IPS-20b (cell line): ENCODE measurements around the gene DLG2.
"Not testable (repeated sequence)": the region's sequence is repeated elsewhere in the genome, so short reads cannot be mapped to it uniquely, and the experiment has no call there.

ENCODE experiments used
- H3K27ac ChIP-seq: one replicate; pipeline ENCODE4 v1.5.1; 2013; ENCODE audit warnings: low read length
- H3K27me3 ChIP-seq: 2 replicates; pipeline ENCODE4 v1.6.1; 2013; ENCODE audit warnings: mild to moderate bottlenecking, low read length, inconsistent platforms; ENCODE audit not compliant: insufficient read depth
- H3K36me3 ChIP-seq: 2 replicates; pipeline ENCODE4 v1.6.1; 2013; ENCODE audit warnings: low read depth, mild to moderate bottlenecking, inconsistent platforms, low read length, moderate library complexity; ENCODE audit not compliant: insufficient read depth
- H3K4me1 ChIP-seq: 2 replicates; pipeline ENCODE4 v1.6.1; 2013; ENCODE audit warnings: mild to moderate bottlenecking, control low read depth, inconsistent platforms, low read length, moderate library complexity; ENCODE audit not compliant: insufficient read depth
- H3K4me3 ChIP-seq: 2 replicates; pipeline ENCODE4 v1.5.1; 2013; ENCODE audit warnings: mild to moderate bottlenecking, low read length, inconsistent platforms
- H3K9ac ChIP-seq: 2 replicates; pipeline ENCODE4 v1.6.1; 2013; ENCODE audit warnings: low read depth, mild to moderate bottlenecking, inconsistent platforms, low read length, moderate library complexity
- H3K9me3 ChIP-seq: 2 replicates; pipeline ENCODE4 v1.6.1; 2013; ENCODE audit warnings: mild to moderate bottlenecking, low read depth, low read length, inconsistent platforms; ENCODE audit not compliant: insufficient read depth

DLG2 gene

DNA sequence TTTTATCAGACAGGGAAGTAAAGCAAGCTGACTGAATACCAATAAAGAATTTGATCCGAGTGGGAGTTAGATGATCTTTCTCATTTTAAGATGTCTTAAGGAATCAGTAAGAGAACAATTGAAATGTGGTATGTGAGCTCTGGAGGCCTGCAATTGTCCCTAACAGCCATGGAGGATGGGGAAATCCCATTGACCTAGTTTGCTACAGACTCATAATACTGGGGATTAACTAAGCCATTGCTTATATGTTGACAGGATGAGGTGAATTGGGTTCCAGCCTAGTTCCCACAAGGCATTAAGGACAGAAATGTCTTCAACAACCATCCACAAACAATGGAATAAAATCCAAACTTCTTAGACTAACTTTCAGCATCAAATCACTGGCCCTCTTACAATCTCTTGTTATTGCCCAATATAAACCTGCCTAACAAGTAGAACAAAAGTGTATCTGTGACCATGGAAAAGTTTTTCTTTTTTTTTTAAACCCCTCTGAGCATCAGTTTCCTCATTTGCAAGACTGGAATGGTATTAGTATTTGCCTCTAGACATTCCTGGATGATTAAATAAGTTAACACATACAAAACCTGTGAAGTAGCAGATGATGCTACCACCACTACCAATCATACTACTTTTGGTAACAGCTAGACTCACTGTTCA is 773.2 kb downstream of the DLG2 start:
- H3K4me1 ChIP-seq = no peaks in the 10 kb centered on the region
- H3K9ac ChIP-seq = no peak overlapping the region
- no peak overlapping the region for H3K4me3 ChIP-seq
- H3K27me3 ChIP-seq = no peaks in the 10 kb centered on the region
- no peaks in the 10 kb centered on the region for H3K36me3 ChIP-seq
- no peaks in the 10 kb centered on the region for H3K9me3 ChIP-seq
- no peak overlapping the region for H3K27ac ChIP-seq

- Histone ChIP-seq H3K27ac (no peak overlapping the region), H3K27me3 (no peaks in the 10 kb centered on the region), H3K9me3 (no peaks in the 10 kb centered on the region), H3K36me3 (no peaks in the 10 kb centered on the region), H3K4me1 (no peaks in the 10 kb centered on the region), H3K4me3 (no peak overlapping the region), H3K9ac (no peak overlapping the region)
Measured at GRCh38 chr11:84847842-84848241, 779.3 kb downstream of the DLG2 start.

GRCh38 chr11:84840201-84840600 is 786.9 kb downstream of the DLG2 start:
- not testable (repeated sequence) for H3K27ac ChIP-seq, H3K4me1 ChIP-seq, H3K36me3 ChIP-seq, H3K9ac ChIP-seq, H3K4me3 ChIP-seq, H3K27me3 ChIP-seq, H3K9me3 ChIP-seq

DNA sequence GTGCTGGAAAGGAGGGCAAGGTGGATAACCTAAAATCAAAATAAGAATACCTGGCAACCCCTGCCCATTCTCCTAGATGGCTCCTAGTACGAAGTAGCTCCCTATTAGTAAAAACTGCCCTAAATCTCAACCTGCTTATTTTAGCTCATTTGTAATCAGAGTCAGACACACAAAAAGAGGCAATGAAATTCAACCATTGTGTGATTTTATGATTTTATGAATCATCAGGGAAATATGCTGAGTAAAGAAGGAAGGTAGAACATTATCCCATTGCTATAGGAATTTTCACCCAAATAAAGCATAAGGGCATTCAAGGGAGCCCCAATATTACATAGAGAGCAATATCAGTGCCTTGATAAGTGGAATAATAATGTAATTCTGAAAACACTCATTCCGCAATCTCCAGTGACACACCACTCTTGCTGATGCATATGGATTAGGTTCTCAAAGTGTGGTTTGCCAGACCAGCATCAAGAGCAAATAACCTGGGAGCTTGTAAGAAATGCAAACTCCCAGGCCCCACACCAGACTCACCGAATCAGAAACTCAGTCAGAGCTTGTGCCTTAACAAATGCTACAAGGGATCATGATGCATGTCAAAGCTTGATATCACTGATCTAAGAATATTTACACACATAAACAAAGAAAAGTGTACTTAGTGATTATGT is 789.6 kb downstream of the DLG2 start:
- Histone ChIP-seq H3K4me1 (no peaks in the 10 kb centered on the region), H3K9me3 (no peaks in the 10 kb centered on the region), H3K36me3 (no peaks in the 10 kb centered on the region), H3K27me3 (no peaks in the 10 kb centered on the region), H3K27ac (no peak overlapping the region), H3K4me3 (no peak overlapping the region), H3K9ac (no peak overlapping the region)

DNA sequence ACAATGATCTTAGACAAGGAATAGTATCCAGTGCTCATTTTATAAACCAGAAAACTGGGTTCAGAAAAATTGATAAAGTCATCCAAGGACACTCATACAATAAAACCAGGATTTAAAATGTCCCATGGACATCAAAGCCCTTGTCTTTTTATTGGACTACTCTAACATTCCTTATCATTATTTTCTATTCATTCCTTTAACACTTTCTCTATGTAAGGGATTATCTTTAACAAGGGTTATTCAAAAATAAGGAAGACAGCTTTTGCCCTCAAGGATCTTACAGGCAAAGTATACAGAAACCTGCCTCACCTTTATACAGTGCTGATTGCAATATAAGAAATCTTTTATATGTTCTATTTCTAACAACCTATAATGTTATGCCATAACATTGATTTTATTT is 790.8 kb downstream of the DLG2 start:
- no peaks in the 10 kb centered on the region for H3K9me3 ChIP-seq
- H3K36me3 ChIP-seq = no peaks in the 10 kb centered on the region
- no peaks in the 10 kb centered on the region for H3K27me3 ChIP-seq
- no peak overlapping the region for H3K4me3 ChIP-seq
- H3K9ac ChIP-seq = no peak overlapping the region
- no peak overlapping the region for H3K27ac ChIP-seq
- no peaks in the 10 kb centered on the region for H3K4me1 ChIP-seq

DNA sequence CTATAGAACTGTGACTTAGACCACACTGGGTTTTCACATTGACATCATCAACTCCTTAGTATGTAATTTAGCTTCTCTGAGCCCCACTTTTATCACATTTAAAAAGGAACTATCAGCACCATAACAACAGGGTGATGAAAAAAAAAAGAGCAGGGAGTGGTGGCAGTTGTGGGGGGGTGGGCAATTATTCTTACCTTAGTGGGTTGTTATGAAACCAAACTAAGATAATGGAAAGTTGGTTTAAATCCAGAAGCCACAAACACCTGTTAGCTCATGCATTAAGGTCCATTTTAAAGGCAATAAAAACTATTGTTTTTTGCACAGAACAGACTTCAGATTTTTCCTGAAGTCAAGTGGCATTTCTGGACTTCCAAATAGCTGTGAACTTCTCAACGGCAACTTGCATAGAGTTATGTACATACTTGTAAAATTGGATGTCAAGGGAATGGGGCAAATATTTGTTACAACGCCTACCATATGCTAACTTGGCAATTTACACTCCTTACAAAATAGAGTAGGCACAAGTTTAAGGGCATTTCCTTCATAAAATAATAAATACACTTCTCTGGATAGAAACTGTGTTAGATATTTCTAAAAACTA is 793.6 kb downstream of the DLG2 start:
- Histone ChIP-seq H3K9ac (no peak overlapping the region), H3K9me3 (no peaks in the 10 kb centered on the region), H3K4me1 (no peaks in the 10 kb centered on the region), H3K27me3 (no peaks in the 10 kb centered on the region), H3K36me3 (no peaks in the 10 kb centered on the region), H3K27ac (no peak overlapping the region), H3K4me3 (no peak overlapping the region)

GRCh38 chr11:84830372-84830771 is 796.8 kb downstream of the DLG2 start:
- Histone ChIP-seq H3K27ac (no peak overlapping the region), H3K9me3 (no peaks in the 10 kb centered on the region), H3K36me3 (no peaks in the 10 kb centered on the region), H3K9ac (no peak overlapping the region), H3K4me1 (no peaks in the 10 kb centered on the region), H3K27me3 (no peaks in the 10 kb centered on the region), H3K4me3 (no peak overlapping the region)

DNA sequence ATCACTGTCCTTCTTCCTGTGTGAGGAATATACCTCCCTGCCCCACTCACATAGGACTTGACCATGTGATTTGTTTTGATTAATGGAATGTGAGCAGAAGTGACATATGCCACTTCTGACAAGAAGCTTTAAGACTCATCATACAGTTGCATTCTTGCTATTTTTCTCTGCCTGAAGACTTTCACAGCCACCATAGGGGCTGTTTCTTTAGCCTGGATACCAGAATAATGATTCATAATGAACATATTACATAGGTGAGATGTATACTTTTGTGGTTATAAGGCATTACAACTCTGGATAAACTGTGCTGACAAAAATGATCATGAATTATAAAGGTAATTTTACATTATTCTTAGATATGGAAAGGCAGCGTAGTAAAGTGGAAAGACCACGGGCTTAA is 798.0 kb downstream of the DLG2 start:
- Histone ChIP-seq H3K9me3 (no peaks in the 10 kb centered on the region), H3K36me3 (no peaks in the 10 kb centered on the region), H3K4me3 (no peak overlapping the region), H3K27me3 (no peaks in the 10 kb centered on the region), H3K9ac (no peak overlapping the region), H3K4me1 (no peaks in the 10 kb centered on the region), H3K27ac (no peak overlapping the region)

GRCh38 chr11:84828616-84829015 is 798.5 kb downstream of the DLG2 start:
- H3K9me3 ChIP-seq = no peaks in the 10 kb centered on the region
- H3K36me3 ChIP-seq = no peaks in the 10 kb centered on the region
- H3K27me3 ChIP-seq = no peaks in the 10 kb centered on the region
- no peak overlapping the region for H3K4me3 ChIP-seq
- no peak overlapping the region for H3K27ac ChIP-seq
- no peak overlapping the region for H3K9ac ChIP-seq
- H3K4me1 ChIP-seq = no peaks in the 10 kb centered on the region

DNA sequence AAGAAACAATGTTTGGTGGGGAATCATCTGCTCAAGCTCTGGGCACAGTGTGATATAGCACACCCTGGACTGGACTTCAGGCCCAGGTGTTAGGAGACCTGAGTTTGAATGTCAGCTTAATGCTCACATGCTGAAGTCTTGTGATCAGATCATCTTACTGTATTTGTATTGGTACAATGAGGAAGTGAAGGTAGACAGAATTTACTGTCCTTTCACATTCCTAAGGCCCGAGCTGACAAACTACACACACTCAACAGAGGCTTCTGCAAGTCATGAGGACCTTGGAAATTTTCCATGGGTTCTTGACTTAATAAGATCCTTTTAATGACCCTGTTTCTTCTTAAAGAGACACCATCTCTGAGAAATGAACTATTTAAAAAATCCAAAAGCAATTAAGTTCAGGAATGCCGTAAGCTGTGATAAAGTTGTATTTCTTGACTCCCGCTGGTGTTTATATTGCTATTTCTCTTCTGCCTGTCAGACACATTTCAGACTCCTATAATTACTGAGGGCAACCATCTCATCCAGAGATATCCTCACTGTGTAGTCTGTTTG is 802.0 kb downstream of the DLG2 start:
- Histone ChIP-seq H3K9me3 (no peaks in the 10 kb centered on the region), H3K4me1 (no peaks in the 10 kb centered on the region), H3K27me3 (no peaks in the 10 kb centered on the region), H3K4me3 (no peak overlapping the region), H3K27ac (no peak overlapping the region), H3K9ac (no peak overlapping the region), H3K36me3 (no peaks in the 10 kb centered on the region)

- Histone ChIP-seq H3K27ac (no peak overlapping the region), H3K36me3 (no peaks in the 10 kb centered on the region), H3K9ac (no peak overlapping the region), H3K4me3 (no peak overlapping the region), H3K4me1 (no peaks in the 10 kb centered on the region), H3K9me3 (no peaks in the 10 kb centered on the region), H3K27me3 (no peaks in the 10 kb centered on the region)
Measured at GRCh38 chr11:84824624-84825023, 802.5 kb downstream of the DLG2 start.

DNA sequence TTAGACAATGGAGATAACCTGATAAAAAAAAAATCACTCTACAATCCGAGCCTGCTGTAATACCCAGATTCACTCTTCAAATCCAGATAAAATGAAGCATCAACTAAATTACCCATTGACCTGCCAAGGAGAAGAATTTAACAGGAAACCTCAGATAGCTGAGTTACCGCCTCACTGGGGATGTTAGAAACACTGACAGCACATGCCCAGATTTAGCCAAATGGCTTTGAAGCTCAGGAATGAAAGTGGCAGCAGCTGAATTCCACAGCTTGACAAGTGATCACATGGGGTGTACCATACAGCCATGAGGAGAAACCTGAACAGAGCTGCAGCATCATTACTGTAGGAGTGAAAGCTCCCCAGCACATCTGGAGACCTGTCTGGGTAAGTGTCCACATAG is 807.6 kb downstream of the DLG2 start:
- Histone ChIP-seq H3K4me1 (no peaks in the 10 kb centered on the region), H3K9ac (no peak overlapping the region), H3K36me3 (no peaks in the 10 kb centered on the region), H3K4me3 (no peak overlapping the region), H3K9me3 (no peaks in the 10 kb centered on the region), H3K27me3 (no peaks in the 10 kb centered on the region), H3K27ac (no peak overlapping the region)
